Fibroblast of skin of left biceps (primary cell): ENCODE data around the gene PGRMC1.
"Not testable (repeated sequence)": the region's sequence is repeated elsewhere in the genome, so short reads cannot be mapped to it uniquely, and the experiment has no call there.

Source experiments
- DNase-seq, 2 experiments: peaks; one replicate each; pipeline ENCODE4 v3.0.0-alpha.2; 2013; ENCODE audit warnings: low read depth in 2 of 2

The PGRMC1 gene

GRCh38 chrX:119235872-119236622 is at the start of gene PGRMC1:
TSS of gene PGRMC1 (plus strand) at chrX:119236285. CDS start at chrX:119236364, 79 bp downstream.
- peak; percentile 40 to 54 for DNase-seq

GRCh38 chrX:119186763-119187162 is 49.3 kb upstream of the PGRMC1 start:
- DNase-seq = no peak

GRCh38 chrX:119187298-119187697 is 48.8 kb upstream of the PGRMC1 start:
- DNase-seq = no peak

- DNase-seq = no peak
Measured at GRCh38 chrX:119189115-119189514, 47.0 kb upstream of the PGRMC1 start.

- peak; percentile 75 to 80 for DNase-seq
Measured at GRCh38 chrX:119189595-119189994, 46.5 kb upstream of the PGRMC1 start.

- no peak for DNase-seq
Measured at GRCh38 chrX:119190091-119190681, 45.9 kb upstream of the PGRMC1 start.

- DNase-seq = peak; percentile 28 to 30
Measured at GRCh38 chrX:119190831-119191230, 45.3 kb upstream of the PGRMC1 start.

GRCh38 chrX:119194621-119195020 is 41.5 kb upstream of the PGRMC1 start:
- DNase-seq = no peak

- DNase-seq = no peak
Measured at GRCh38 chrX:119201570-119201969, 34.5 kb upstream of the PGRMC1 start.

- no peak for DNase-seq
Measured at GRCh38 chrX:119206203-119206602, 29.9 kb upstream of the PGRMC1 start.

- DNase-seq = not testable (repeated sequence)
Measured at GRCh38 chrX:119207483-119207882, 28.6 kb upstream of the PGRMC1 start.

- DNase-seq = no peak
Measured at GRCh38 chrX:119208401-119209057, 27.6 kb upstream of the PGRMC1 start.

- not testable (repeated sequence) for DNase-seq
Measured at GRCh38 chrX:119210931-119211648, 25.0 kb upstream of the PGRMC1 start.

GRCh38 chrX:119211649-119212014 is 24.5 kb upstream of the PGRMC1 start:
- DNase-seq = no peak

- DNase-seq = no peak
Measured at GRCh38 chrX:119218198-119218597, 17.9 kb upstream of the PGRMC1 start.

- DNase-seq = no peak
Measured at GRCh38 chrX:119222932-119223331, 13.2 kb upstream of the PGRMC1 start.

GRCh38 chrX:119223783-119224182 is 12.3 kb upstream of the PGRMC1 start:
- no peak for DNase-seq

- DNase-seq = no peak
Measured at GRCh38 chrX:119226446-119226845, 9.6 kb upstream of the PGRMC1 start.

GRCh38 chrX:119228512-119229252 is 7.4 kb upstream of the PGRMC1 start:
- peak; percentile 80 to 85 for DNase-seq

GRCh38 chrX:119229253-119229615 is 6.9 kb upstream of the PGRMC1 start:
- DNase-seq = no peak

- no peak for DNase-seq
Measured at GRCh38 chrX:119230850-119231249, 5.2 kb upstream of the PGRMC1 start.
